ENCODE data around the gene RALGPS1.

Gene RALGPS1

GRCh38 chr9:127229691-127230417 is 315.3 kb downstream of the RALGPS1 start:
- Histone ChIP-seq H3K4me1 (ENCODE audit: insufficient read depth, low read length) (no peaks in the 10 kb centered on the region), H3K36me3 (ENCODE audit: insufficient read depth, low read length) (no peaks in the 10 kb centered on the region), H3K9me3 (ENCODE audit: control insufficient read depth, insufficient read depth, low read length) (no peaks in the 10 kb centered on the region), H3K9ac (ENCODE audit: low read depth, low read length) (no peak overlapping the region)

GRCh38 chr9:127231666-127232065 is 317.1 kb downstream of the RALGPS1 start:
- H3K36me3 ChIP-seq (ENCODE audit: insufficient read depth, low read length) = no peaks in the 10 kb centered on the region
- H3K9ac ChIP-seq (ENCODE audit: low read depth, low read length) = no peak overlapping the region

DNA sequence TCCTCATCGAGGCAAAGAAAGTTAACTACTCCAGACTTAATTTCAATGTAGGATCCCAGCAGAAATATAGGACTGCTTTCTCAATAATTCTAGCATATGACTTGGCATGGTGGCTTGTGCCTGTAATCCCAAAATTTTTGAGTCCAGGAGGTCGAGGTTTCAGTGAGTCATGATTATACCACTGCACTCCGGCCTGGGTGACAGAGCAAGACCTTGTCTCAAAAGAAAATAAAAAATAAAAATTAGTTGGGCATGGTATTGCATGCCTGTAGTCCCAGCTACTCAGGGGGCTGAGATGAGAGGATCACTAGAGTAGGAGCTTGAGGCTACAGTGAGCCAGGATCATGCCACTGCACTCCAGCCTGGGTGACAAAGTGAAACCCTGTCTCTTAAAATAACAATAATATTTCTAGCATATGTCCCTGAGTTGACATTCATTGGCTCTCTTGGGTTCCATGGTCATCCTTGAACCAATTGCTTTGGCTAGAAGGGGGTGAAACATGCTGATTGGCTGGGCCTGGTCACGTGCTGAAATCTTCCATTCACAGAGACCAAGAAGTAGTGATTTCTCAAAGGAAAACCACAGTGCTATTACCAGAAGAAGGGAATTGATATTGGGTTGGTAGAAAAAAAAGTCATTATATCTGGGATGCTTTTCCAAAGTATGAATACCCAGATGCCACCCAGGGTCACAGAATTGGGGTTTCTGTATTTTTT is 318.4 kb downstream of the RALGPS1 start:
- H3K4me1 ChIP-seq (ENCODE audit: insufficient read depth, low read length) = no peaks in the 10 kb centered on the region
- H3K9me3 ChIP-seq (ENCODE audit: control insufficient read depth, insufficient read depth, low read length) = no peaks in the 10 kb centered on the region
- H3K36me3 ChIP-seq (ENCODE audit: insufficient read depth, low read length) = no peaks in the 10 kb centered on the region
- no peak overlapping the region for H3K9ac ChIP-seq (ENCODE audit: low read depth, low read length)

More at GRCh38 chr9:127231666-127232065, 317.1 kb downstream of the RALGPS1 start:
- H3K4me1 ChIP-seq (ENCODE audit: insufficient read depth, low read length) = no peaks in the 10 kb centered on the region
- H3K9me3 ChIP-seq (ENCODE audit: control insufficient read depth, insufficient read depth, low read length) = no peaks in the 10 kb centered on the region

- H3K9ac ChIP-seq (ENCODE audit: low read depth, low read length) = no peak overlapping the region
- no peaks in the 10 kb centered on the region for H3K9me3 ChIP-seq (ENCODE audit: control insufficient read depth, insufficient read depth, low read length)
- H3K36me3 ChIP-seq (ENCODE audit: insufficient read depth, low read length) = no peaks in the 10 kb centered on the region
- no peaks in the 10 kb centered on the region for H3K4me1 ChIP-seq (ENCODE audit: insufficient read depth, low read length)
These were observed 319.0 kb downstream of the RALGPS1 start for GRCh38 chr9:127233550-127233949.

GRCh38 chr9:127233989-127234388 is 319.4 kb downstream of the RALGPS1 start:
- Histone ChIP-seq H3K9ac (ENCODE audit: low read depth, low read length) (no peak overlapping the region), H3K4me1 (ENCODE audit: insufficient read depth, low read length) (no peaks in the 10 kb centered on the region), H3K9me3 (ENCODE audit: control insufficient read depth, insufficient read depth, low read length) (no peaks in the 10 kb centered on the region), H3K36me3 (ENCODE audit: insufficient read depth, low read length) (no peaks in the 10 kb centered on the region)

- H3K36me3 ChIP-seq (ENCODE audit: insufficient read depth, low read length) = no peaks in the 10 kb centered on the region
- no peak overlapping the region for H3K9ac ChIP-seq (ENCODE audit: low read depth, low read length)
- peaks cover 16% of the 10 kb centered on the region for H3K4me1 ChIP-seq (ENCODE audit: insufficient read depth, low read length)
- H3K9me3 ChIP-seq (ENCODE audit: control insufficient read depth, insufficient read depth, low read length) = no peaks in the 10 kb centered on the region
These were observed 323.2 kb downstream of the RALGPS1 start for GRCh38 chr9:127237801-127238200.

DNA sequence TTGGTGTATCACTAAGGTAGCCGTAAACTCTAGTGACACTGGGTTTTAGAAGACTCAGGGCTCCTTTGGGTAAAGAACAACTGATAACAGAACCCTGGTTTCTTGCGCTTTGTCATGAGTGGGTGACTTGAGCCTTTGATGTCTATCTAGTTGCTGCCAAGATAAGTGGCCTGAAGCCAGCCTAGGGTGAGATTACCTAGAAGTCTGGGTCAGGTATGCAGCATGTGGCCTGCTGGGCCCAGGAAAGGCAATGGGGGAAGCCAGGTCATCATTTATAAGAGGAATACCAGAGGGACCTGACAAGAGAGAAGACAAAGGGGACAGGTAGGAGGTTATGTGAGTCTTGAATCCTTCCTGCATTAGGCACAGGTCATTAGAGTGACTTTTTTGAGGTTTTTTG is 326.8 kb downstream of the RALGPS1 start:
- no peaks in the 10 kb centered on the region for H3K36me3 ChIP-seq (ENCODE audit: insufficient read depth, low read length)
- H3K4me1 ChIP-seq (ENCODE audit: insufficient read depth, low read length) = peaks cover 16% of the 10 kb centered on the region
- no peak overlapping the region for H3K9ac ChIP-seq (ENCODE audit: low read depth, low read length)
- no peaks in the 10 kb centered on the region for H3K9me3 ChIP-seq (ENCODE audit: control insufficient read depth, insufficient read depth, low read length)

- H3K9me3 ChIP-seq (ENCODE audit: control insufficient read depth, insufficient read depth, low read length) = no peaks in the 10 kb centered on the region
- peaks cover 16% of the 10 kb centered on the region for H3K4me1 ChIP-seq (ENCODE audit: insufficient read depth, low read length)
- peak overlapping the region; percentile 77 for H3K9ac ChIP-seq (ENCODE audit: low read depth, low read length)
- H3K36me3 ChIP-seq (ENCODE audit: insufficient read depth, low read length) = no peaks in the 10 kb centered on the region
These were observed 330.3 kb downstream of the RALGPS1 start for GRCh38 chr9:127244609-127245601.

GRCh38 chr9:127245637-127246164 is 331.1 kb downstream of the RALGPS1 start:
- Histone ChIP-seq H3K36me3 (ENCODE audit: insufficient read depth, low read length) (no peaks in the 10 kb centered on the region), H3K9me3 (ENCODE audit: control insufficient read depth, insufficient read depth, low read length) (no peaks in the 10 kb centered on the region), H3K4me1 (ENCODE audit: insufficient read depth, low read length) (peaks cover 16% of the 10 kb centered on the region), H3K9ac (ENCODE audit: low read depth, low read length) (peak overlapping the region; percentile 77; the same call in 1 of the 2 replicates)

DNA sequence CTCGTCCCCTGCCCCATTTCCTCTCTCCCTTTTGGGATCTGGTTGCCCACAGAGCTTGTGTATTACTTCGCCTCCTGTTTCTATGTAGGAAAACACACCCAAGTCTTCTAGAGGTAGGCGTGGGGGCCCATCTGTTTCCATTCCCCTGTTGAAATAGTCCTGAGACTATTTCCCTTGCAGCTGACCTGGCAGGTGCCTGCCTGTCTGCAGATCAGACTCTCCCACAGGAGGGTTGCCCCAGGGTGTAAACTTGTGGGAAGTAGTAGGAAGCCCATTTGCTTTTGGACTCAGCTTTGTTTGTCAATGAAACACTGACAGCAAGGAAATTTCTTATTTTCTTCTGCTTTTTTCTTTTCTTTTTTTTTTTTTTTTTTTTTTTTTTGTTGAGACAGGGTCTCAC is 333.7 kb downstream of the RALGPS1 start:
- Histone ChIP-seq H3K36me3 (ENCODE audit: insufficient read depth, low read length) (no peaks in the 10 kb centered on the region), H3K9me3 (ENCODE audit: control insufficient read depth, insufficient read depth, low read length) (no peaks in the 10 kb centered on the region)

GRCh38 chr9:127249877-127250276 is 335.3 kb downstream of the RALGPS1 start:
- Histone ChIP-seq H3K9ac (ENCODE audit: low read depth, low read length) (no peak overlapping the region), H3K36me3 (ENCODE audit: insufficient read depth, low read length) (no peaks in the 10 kb centered on the region), H3K4me1 (ENCODE audit: insufficient read depth, low read length) (peaks cover 13% of the 10 kb centered on the region), H3K9me3 (ENCODE audit: control insufficient read depth, insufficient read depth, low read length) (no peaks in the 10 kb centered on the region)

More for the DNA sequence above, 333.7 kb downstream of the RALGPS1 start:
- Histone ChIP-seq H3K9ac (ENCODE audit: low read depth, low read length) (no peak overlapping the region), H3K4me1 (ENCODE audit: insufficient read depth, low read length) (peaks cover 6% of the 10 kb centered on the region)

- Histone ChIP-seq H3K4me1 (ENCODE audit: insufficient read depth, low read length) (peaks cover 16% of the 10 kb centered on the region), H3K9me3 (ENCODE audit: control insufficient read depth, insufficient read depth, low read length) (no peaks in the 10 kb centered on the region), H3K36me3 (ENCODE audit: insufficient read depth, low read length) (no peaks in the 10 kb centered on the region), H3K9ac (ENCODE audit: low read depth, low read length) (no peak overlapping the region)
These were observed 336.4 kb downstream of the RALGPS1 start for GRCh38 chr9:127250896-127251391.

DNA sequence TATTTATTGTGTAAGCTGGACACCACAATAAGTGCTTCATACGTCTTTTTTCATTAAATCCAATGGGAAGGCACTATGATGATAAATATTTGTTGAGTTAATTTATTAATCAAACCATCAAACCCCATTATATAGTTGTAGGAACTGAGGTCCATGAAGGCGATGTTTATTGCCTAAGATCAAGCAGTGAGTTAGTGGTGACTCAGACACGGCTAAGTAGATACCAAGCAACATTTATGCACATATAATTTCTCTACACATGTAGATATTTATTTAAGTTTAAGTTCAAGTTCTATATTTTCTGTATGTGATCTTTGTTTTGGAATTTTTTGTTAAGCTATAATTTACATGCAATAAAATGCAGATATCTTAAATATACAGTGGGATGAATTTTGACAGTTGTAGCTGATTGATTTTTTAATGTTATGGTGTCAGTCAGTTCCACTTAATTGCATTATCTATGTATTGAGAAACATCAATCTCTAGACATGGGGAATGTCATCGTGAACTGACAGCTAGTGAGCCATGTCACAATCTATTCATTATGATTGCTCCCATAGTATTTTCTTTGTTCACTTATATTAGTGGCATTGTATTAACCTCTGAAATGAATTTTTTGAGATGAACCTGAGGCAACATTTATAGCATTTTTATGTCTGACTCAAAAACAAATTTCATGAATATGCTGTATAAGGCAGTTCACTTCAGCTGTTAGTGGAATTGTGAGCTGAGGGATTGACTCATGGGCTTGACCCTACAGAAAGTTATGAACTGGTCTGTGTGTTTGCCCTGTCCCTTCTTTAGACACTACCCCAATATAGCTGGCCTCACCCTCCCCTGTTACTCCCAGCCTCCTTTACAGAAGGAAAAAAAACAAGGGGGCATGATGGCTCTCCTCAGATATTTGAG is 338.1 kb downstream of the RALGPS1 start:
- no peaks in the 10 kb centered on the region for H3K9me3 ChIP-seq (ENCODE audit: control insufficient read depth, insufficient read depth, low read length)
- H3K36me3 ChIP-seq (ENCODE audit: insufficient read depth, low read length) = no peaks in the 10 kb centered on the region
- peaks cover 16% of the 10 kb centered on the region for H3K4me1 ChIP-seq (ENCODE audit: insufficient read depth, low read length)
- no peak overlapping the region for H3K9ac ChIP-seq (ENCODE audit: low read depth, low read length)
